HG02870 (cell line): ENCODE results near the gene MSL1.
"Not testable (repeated sequence)": the region's sequence is repeated elsewhere in the genome, so short reads cannot be mapped to it uniquely, and the experiment has no call there.

Experiments
- ATAC-seq: cut with Tn5 transposase; IDR thresholded peaks from one replicate; pipeline ENCODE4 v1.9.1; 2021; ENCODE audit warnings: mild to moderate bottlenecking, moderate library complexity; ENCODE audit not compliant: unreplicated experiment

Gene MSL1

DNA sequence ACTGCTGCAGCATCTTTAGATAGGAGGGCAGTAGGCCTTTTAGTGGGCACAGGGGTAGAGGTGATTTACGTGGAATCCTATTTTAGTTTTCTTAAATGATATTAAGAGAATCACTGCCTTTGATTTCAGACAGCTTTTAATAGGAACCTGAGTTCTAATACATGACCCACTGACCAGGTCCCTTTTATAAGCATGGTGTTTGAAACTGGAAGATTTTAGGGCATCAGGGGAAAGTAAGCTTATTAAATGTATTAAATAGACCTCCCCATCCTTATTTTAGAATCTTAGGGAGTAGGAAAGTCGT lies 2.0 kb downstream of the MSL1 start:
- ATAC-seq, result no peak

GRCh38 chr17:40124279-40125141 lies 2.7 kb downstream of the MSL1 start:
- no peak for ATAC-seq

GRCh38 chr17:40129498-40129897 lies 7.7 kb downstream of the MSL1 start:
- no peak for ATAC-seq

- no peak for ATAC-seq
These were observed 8.7 kb downstream of the MSL1 start for GRCh38 chr17:40130352-40131042.

- ATAC-seq, result no peak
These were observed 12.4 kb downstream of the MSL1 start for GRCh38 chr17:40134184-40134583.

- no peak for ATAC-seq
These were observed 14.0 kb downstream of the MSL1 start for GRCh38 chr17:40135817-40136216.

- ATAC-seq, result no peak
These were observed 17.8 kb downstream of the MSL1 start for GRCh38 chr17:40139566-40140058.

DNA sequence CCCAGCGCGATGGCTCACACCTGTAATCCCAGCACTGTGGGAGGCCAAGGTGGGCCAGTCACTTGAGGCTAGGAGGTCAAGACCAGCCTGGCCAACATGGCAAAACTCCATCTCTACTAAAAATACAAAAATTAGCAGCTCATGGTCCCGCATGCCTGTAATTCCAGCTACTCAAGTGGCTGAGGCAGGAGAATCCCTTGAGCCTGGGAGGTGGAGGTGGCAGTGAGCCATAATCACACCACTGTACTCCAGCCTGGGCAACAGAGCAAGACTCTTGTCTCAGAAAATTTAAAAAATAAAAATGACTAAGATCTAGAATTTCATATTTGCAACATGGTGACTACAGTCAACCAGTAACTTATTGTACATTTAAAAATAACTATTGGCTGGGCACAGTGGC lies 21.4 kb downstream of the MSL1 start:
- ATAC-seq, result not testable (repeated sequence)

GRCh38 chr17:40145476-40145875 lies 23.7 kb downstream of the MSL1 start:
- no peak for ATAC-seq

GRCh38 chr17:40148527-40148926 lies 26.8 kb downstream of the MSL1 start:
- no peak for ATAC-seq

GRCh38 chr17:40150276-40150675 lies 28.5 kb downstream of the MSL1 start:
- ATAC-seq, result no peak

GRCh38 chr17:40151414-40151963 lies 29.7 kb downstream of the MSL1 start:
- ATAC-seq, result no peak

GRCh38 chr17:40153603-40154236 lies 31.9 kb downstream of the MSL1 start:
- ATAC-seq, result no peak

- no peak for ATAC-seq
These were observed 36.2 kb downstream of the MSL1 start for GRCh38 chr17:40157973-40158372.

- no peak for ATAC-seq
These were observed 36.8 kb downstream of the MSL1 start for GRCh38 chr17:40158438-40159013.

GRCh38 chr17:40159456-40159855 lies 37.7 kb downstream of the MSL1 start:
- ATAC-seq, result no peak

- no peak for ATAC-seq
These were observed 46.0 kb downstream of the MSL1 start for GRCh38 chr17:40167685-40168261.

GRCh38 chr17:40168262-40168832 lies 46.6 kb downstream of the MSL1 start:
- no peak for ATAC-seq

- ATAC-seq, result no peak
These were observed 48.6 kb downstream of the MSL1 start for GRCh38 chr17:40170325-40170724.

DNA sequence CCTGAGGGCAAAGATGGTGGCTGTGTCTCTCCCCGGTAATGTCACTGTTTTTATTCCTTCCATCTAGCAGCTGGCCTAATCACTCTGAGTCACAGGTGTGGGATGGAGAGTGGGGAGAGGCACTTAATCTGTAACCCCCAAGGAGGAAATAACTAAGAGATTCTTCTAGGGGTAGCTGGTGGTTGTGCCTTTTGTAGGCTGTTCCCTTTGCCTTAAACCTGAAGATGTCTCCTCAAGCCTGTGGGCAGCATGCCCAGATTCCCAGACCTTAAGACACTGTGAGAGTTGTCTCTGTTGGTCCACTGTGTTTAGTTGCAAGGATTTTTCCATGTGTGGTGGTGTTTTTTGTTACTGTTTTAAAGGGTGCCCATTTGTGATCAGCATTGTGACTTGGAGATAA lies 50.0 kb downstream of the MSL1 start:
- no peak for ATAC-seq
